Tibial artery (tissue), 4 donors: ENCODE data around the gene FSIP1.

ENCODE experiments used
- DNase-seq, 2 donors: peaks; one replicate each; pipeline ENCODE4 v3.0.0-alpha.2; 2019
- H3K27ac ChIP-seq, 2 donors: fragments of 200-600 bp; sonication (generic) in 1 of 2; 1 replicate in 1 of 2; 2 replicates in 1 of 2; pipeline ENCODE4 v1.5.1; 2018 to 2019; ENCODE audit warnings: mild to moderate bottlenecking in 1 of 2
- H3K27me3 ChIP-seq, 2 donors: fragments of 200-600 bp; sonication (generic) in 1 of 2; one replicate each; pipeline versions ENCODE4 v1.5.1 to v1.6.0; 2016 to 2019
- H3K36me3 ChIP-seq, 3 donors: fragments of 200-600 bp; sonication (generic) in 2 of 3; one replicate each; pipeline ENCODE4 v1.5.1; 2016 to 2019; ENCODE audit warnings: mild to moderate bottlenecking in 2 of 3
- H3K4me1 ChIP-seq, 4 donors: fragments of 200-600 bp; sonication (generic) in 2 of 4; 1 replicate in 3 of 4; 2 replicates in 1 of 4; pipeline ENCODE4 v1.5.1; 2016 to 2019
- H3K4me3 ChIP-seq, 2 donors: fragments of 200-600 bp; sonication (generic) in 1 of 2; 1 replicate in 1 of 2; 2 replicates in 1 of 2; pipeline ENCODE4 v1.5.1; 2018 to 2019; ENCODE audit warnings: mild to moderate bottlenecking in 2 of 2
- H3K9me3 ChIP-seq, 3 donors: fragments of 200-600 bp; sonication (generic) in 1 of 3; one replicate each; pipeline ENCODE4 v1.5.1; 2016 to 2019
- intact Hi-C: fragments of 100-400 bp; cut with DNase I; formaldehyde crosslinking; loops from one replicate; pipeline ENCODE4 v1.15.0; 2023; ENCODE audit warnings: low total_unique reads
- TF ChIP-seq, protein P1 (sequence below), 2 experiments: fragments of 200-600 bp in 1 of 2; fragments of 450-650 bp in 1 of 2; IDR thresholded peaks; one replicate each; pipeline ENCODE4 v1.5.1; 2017 to 2019; ENCODE audit warnings: antibody characterized with exemption in 2 of 2, mild to moderate bottlenecking in 1 of 2, moderate library complexity in 1 of 2

The FSIP1 gene

DNA sequence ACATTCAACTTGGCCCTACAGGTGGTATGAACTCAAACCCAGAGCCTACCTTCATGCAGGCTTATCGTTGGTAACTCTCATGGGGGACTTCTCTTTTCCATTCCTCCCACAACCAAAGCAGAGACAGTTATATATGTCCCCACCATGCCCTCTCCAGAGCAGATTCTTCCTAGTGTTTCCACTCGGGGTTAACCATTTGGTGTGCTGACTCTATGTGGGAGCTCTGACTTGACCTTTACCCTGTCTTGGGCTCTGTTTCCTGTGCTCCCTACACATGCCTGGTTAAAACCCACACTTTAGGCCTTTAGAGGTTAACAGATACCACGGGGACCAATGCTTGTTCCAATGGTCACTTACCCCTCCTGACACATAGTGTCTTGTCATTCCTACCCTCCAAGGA lies 80.7 kb downstream of the FSIP1 start:
- Histone ChIP-seq H3K36me3 (no peaks in the 10 kb centered on the region), H3K4me3 (no peak overlapping the region), H3K27me3 (no peaks in the 10 kb centered on the region), H3K27ac (no peak overlapping the region), H3K4me1 (no peaks in the 10 kb centered on the region), H3K9me3 (no peaks in the 10 kb centered on the region)
- DNase-seq = no peak
- intact Hi-C loops = no loop called here
- TF ChIP-seq, protein P1, sequence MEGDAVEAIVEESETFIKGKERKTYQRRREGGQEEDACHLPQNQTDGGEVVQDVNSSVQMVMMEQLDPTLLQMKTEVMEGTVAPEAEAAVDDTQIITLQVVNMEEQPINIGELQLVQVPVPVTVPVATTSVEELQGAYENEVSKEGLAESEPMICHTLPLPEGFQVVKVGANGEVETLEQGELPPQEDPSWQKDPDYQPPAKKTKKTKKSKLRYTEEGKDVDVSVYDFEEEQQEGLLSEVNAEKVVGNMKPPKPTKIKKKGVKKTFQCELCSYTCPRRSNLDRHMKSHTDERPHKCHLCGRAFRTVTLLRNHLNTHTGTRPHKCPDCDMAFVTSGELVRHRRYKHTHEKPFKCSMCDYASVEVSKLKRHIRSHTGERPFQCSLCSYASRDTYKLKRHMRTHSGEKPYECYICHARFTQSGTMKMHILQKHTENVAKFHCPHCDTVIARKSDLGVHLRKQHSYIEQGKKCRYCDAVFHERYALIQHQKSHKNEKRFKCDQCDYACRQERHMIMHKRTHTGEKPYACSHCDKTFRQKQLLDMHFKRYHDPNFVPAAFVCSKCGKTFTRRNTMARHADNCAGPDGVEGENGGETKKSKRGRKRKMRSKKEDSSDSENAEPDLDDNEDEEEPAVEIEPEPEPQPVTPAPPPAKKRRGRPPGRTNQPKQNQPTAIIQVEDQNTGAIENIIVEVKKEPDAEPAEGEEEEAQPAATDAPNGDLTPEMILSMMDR (IDR thresholded peaks at IDR 0.05) = no peak

DNA sequence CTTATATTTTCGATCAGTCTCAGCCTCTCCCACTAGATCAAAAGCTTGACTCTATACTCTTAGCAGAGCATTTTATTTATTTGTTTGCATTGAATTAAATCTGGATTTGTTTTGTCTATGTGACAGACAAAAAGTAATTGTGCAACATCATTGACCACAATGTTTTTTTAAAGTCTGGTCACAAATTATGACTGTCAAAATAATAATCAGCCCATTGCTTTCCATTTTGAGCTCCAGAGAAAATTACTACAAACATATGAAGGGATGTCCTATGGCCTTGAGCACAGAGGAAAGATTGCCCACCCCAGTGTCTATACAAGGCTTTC lies 82.3 kb downstream of the FSIP1 start:
- no peaks in the 10 kb centered on the region for H3K9me3 ChIP-seq
- intact Hi-C loops = no loop called here
- H3K27me3 ChIP-seq = no peaks in the 10 kb centered on the region
- TF ChIP-seq, protein P1 (IDR thresholded peaks at IDR 0.05) = no peak
- H3K36me3 ChIP-seq = no peaks in the 10 kb centered on the region
- H3K4me1 ChIP-seq = no peaks in the 10 kb centered on the region
- no peak overlapping the region for H3K4me3 ChIP-seq
- H3K27ac ChIP-seq = no peak overlapping the region
- DNase-seq = no peak

DNA sequence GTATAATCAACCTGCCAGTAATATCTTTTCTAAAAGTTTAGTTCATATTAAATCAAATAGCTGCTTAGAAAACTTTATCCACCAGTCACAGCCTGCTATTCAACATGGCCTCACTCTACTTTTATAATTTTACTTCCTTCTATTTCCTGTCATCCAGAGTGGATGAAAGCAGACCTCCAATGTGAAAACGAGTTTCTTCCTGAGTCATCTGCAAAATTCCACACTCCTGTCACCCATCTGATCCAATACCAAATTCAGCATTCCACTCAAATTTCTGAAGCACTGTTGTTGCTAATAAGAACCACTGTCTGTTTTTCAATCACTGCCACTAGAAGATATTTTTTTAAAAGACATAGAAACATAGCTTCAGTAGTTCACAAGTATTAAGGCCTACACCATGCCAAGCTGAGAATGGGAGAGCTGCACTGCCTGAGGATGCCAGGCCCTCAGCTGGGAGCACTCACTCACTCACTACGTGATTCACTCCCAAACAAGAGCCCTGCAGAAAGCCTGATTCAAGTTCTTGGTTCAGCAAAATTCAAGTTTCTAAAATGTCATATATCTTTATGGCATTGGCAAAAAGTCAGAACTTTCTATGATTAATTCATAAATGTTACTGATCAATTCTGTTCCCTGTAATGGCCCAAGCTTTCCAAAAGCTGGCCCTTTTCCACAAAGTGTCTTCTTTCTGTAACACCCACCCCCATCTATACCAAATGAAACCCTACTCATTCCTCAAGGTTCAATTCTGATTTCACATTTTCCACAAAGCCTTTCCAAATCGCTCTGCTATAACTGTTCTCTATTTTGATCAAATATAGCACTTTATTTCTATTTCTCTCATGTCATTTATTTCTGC lies 82.9 kb downstream of the FSIP1 start:
- no peak overlapping the region for H3K27ac ChIP-seq
- H3K27me3 ChIP-seq = no peaks in the 10 kb centered on the region
- no peak overlapping the region for H3K4me3 ChIP-seq
- TF ChIP-seq, protein P1 (IDR thresholded peaks at IDR 0.05) = no peak
- DNase-seq = no peak
- no peaks in the 10 kb centered on the region for H3K4me1 ChIP-seq
- no peaks in the 10 kb centered on the region for H3K9me3 ChIP-seq
- intact Hi-C loops = no loop called here
- H3K36me3 ChIP-seq = no peaks in the 10 kb centered on the region

DNA sequence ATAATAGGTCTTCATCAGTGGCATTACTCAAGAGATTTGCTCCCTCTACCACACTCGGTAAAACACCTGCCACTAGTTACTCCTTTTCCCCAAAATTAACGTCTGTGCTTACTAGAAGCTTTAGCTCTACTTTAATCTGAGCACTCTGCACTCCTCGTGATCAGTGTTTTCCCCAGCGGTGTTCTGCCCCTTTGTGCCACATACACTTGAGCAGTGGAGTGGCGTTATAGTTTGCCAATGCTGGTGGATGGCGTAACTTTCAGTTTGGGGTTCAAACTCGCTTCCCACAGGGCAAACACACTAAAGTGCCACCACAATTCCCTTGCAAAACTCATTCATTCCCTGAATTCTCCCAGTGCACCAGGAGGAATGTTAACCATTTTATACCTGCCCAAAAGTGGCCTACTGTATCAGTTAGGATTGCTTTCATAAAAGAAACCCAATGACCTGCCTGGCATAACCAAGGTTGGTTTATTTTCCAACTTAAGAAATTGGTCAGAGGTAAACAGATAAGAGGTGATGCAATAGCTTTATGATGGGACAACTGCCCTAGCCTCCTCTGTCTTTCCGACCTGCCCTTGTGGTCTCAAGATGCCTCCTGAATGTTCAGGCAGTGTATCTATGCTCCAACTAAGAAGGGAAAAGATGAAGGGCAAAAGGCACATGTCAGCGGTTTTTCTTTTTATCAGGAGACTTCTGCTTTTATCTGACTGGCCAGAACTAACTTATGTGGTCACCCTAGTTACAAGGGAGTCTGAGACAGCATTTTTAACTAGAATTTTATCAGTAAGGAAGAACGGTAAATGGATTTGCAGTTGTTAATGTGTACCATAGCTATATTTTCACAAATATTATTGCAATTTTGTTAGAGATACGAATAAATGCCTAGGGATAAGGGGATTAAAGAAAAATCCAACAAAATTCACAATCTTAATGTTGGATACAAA lies 83.9 kb downstream of the FSIP1 start:
- intact Hi-C loops = no loop called here
- no peak for DNase-seq

DNA sequence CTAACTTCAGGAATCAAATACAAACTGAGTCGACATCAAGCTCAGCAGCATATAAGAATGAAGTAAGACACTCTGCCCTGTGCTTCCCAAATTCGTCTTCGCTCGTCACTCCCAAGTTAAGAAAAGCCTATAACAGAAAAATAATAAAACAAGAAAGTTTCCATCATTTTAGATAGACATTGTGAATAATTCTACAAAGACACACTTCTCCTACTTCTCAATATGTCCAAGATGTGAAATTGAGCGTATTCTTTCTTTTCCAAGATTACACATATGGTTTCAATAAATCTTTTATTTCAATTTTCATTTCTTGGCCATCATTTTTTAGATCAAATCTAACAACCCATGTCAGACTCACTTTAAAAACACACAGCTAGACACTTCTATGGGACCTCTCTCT lies 85.1 kb downstream of the FSIP1 start:
- no peaks in the 10 kb centered on the region for H3K4me1 ChIP-seq
- intact Hi-C loops = no loop called here
- no peak overlapping the region for H3K27ac ChIP-seq
- no peaks in the 10 kb centered on the region for H3K36me3 ChIP-seq
- TF ChIP-seq, protein P1 (IDR thresholded peaks at IDR 0.05) = no peak
- no peaks in the 10 kb centered on the region for H3K9me3 ChIP-seq
- no peak overlapping the region for H3K4me3 ChIP-seq
- H3K27me3 ChIP-seq = no peaks in the 10 kb centered on the region
- no peak for DNase-seq

More for the DNA sequence above, 83.9 kb downstream of the FSIP1 start:
- H3K36me3 ChIP-seq = no peaks in the 10 kb centered on the region
- TF ChIP-seq, protein P1 (IDR thresholded peaks at IDR 0.05) = no peak
- H3K4me3 ChIP-seq = no peak overlapping the region
- no peaks in the 10 kb centered on the region for H3K27me3 ChIP-seq
- no peaks in the 10 kb centered on the region for H3K4me1 ChIP-seq
- no peak overlapping the region for H3K27ac ChIP-seq
- no peaks in the 10 kb centered on the region for H3K9me3 ChIP-seq
